GM12892 (cell line): ENCODE results near the gene CEP112.

Source experiments
- POLR2AphosphoS5 ChIP-seq: IDR thresholded peaks from 2 replicates; pipeline ENCODE4 v1.6.1; 2011; ENCODE audit warnings: low read depth, low read length, control low read depth
- TAF1 ChIP-seq: IDR thresholded peaks from 2 replicates; pipeline ENCODE4 v1.6.1; 2011; ENCODE audit warnings: low read depth, mild to moderate bottlenecking, control low read depth, low read length, borderline replicate concordance

GRCh38 chr17:65588181-65588808 is 603.6 kb downstream of the CEP112 start:
- TF ChIP-seq POLR2AphosphoS5, result no peak
- no peak for TF ChIP-seq TAF1
